HG03469 (cell line): ENCODE results near the gene KLHL6.
"Not testable (repeated sequence)": the region's sequence is repeated elsewhere in the genome, so short reads cannot be mapped to it uniquely, and the experiment has no call there.

Source experiments
- ATAC-seq: cut with Tn5 transposase; IDR thresholded peaks from one replicate; pipeline ENCODE4 v1.9.1; 2021; ENCODE audit warnings: mild to moderate bottlenecking, moderate library complexity, moderate number of reproducible peaks; ENCODE audit not compliant: unreplicated experiment

The KLHL6 gene

DNA sequence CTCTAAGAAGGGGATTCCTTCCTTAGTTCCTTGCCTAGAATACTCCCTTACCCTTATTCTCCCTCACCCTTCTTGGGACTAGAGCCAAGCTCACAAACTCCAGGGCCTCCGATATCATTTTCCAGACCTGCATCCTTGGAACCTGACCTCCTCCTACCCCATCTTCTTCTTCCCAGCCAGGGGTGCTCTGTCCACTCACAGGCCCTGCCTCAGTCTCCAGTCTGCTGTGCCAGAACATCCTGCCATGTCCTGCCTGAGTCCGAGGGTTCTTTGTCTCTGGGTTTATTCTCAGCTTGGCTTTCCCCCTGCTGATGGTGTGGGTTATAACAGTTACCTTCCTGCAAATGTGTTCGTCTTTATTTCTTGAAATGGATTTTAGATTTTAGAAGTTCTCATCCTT lies 67.2 kb downstream of the KLHL6 start:
- no peak for ATAC-seq

- no peak for ATAC-seq
Measured at GRCh38 chr3:183487896-183488295, 67.6 kb downstream of the KLHL6 start.

DNA sequence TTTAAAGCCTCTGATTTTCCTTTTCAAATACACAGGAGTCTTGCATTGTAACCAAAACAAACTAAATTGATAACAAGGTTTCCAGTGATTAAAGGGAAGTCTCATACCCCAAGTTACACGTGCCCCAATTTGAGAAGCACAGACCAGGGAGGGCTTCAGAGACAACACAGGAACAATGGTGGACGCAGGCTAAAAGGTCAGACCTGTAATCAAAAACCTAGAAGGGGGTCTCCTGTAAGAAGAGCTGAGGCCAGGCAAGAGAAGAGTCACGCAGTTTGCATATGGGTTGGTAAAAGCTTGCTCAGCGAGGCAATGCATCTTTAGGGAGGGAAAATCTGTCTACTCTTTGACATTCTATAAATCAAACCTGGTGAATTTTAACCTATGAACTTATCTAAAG lies 68.5 kb downstream of the KLHL6 start:
- no peak for ATAC-seq

- ATAC-seq, result no peak
Measured at GRCh38 chr3:183486472-183486871, 69.0 kb downstream of the KLHL6 start.

GRCh38 chr3:183485585-183485984 lies 69.9 kb downstream of the KLHL6 start:
- no peak for ATAC-seq

- ATAC-seq, result no peak
Measured at GRCh38 chr3:183485093-183485492, 70.4 kb downstream of the KLHL6 start.

GRCh38 chr3:183484431-183485075 lies 71.0 kb downstream of the KLHL6 start:
- no peak for ATAC-seq

DNA sequence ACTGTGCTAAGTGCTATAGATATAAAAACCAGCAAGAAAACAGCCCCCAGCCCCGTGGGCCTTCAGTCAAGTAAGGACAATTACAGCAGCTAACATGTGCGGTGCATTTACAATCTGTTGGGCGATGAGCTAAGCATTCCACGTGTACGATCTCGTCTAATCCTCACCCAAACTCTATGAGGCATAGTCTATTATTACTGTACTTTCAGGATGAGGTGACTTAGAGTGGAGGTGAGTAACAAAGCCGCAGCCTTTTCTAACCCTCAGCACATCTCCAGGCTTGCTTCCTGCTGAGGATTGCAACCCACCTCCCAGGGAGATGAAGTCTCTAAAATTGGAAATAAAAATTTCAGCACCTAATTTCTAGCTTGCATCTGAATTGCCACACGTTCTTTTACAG lies 73.9 kb downstream of the KLHL6 start:
- no peak for ATAC-seq

DNA sequence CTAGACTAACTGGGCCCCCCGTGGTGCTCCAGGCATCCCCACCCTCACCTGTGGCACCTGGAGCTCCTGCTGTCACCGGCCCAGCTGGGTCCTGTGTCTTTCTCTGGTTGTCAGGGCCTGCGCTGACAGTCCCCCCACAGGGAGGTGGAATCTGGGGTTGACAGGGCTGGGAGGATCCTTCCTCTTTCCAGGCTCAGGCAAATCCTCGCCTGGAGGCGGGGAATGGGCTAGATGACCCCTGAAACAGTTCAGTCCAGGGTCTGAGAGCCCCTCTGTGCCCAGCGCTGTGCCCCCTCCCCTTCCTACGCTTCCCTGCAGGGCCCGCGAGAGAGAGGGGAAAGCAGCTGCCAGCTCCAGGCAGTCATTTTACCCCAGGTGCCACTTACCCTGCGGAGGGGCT lies 77.0 kb downstream of the KLHL6 start:
- no peak for ATAC-seq

- no peak for ATAC-seq
Measured at GRCh38 chr3:183477801-183478456, 77.6 kb downstream of the KLHL6 start.

DNA sequence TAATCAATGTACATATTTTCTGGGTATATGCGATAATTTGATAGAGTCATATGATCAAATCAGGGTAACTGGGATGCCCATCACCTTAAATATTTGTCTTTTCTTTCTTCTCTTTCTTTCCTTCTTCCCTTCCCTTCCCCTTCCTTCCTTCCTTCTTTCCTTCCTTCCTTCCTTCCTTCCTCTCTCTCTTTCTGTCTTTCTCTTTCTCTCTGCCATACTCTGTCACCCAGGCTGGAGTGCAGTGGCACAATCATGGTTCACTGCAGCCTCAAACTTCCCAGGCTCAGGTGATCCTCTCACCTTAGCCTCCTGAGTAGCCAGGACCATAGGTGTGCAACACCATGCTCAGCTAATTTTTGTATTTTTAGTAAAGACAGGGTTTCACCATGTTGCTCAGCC lies 79.7 kb downstream of the KLHL6 start:
- not testable (repeated sequence) for ATAC-seq

- no peak for ATAC-seq
Measured at GRCh38 chr3:183475016-183475763, 80.3 kb downstream of the KLHL6 start.

DNA sequence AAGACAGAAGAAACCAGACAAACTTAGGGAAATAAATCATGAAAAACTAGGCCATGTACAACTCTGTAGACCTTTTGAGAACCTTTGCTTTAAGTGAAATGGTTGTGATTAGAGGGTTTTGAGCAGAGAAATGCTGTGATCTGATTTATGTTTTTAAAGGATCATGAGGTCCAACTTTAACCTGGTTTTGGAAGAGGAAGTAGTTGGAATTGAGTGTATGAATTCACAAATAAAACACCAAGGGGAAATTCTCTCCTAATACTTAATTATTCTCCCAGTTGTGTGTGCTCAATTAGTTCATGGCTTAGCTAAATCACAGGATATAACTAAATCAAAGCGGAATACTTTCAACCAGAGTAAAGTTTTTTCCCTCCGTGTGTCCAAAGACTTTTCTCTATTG lies 81.5 kb downstream of the KLHL6 start:
- ATAC-seq, result no peak

- ATAC-seq, result no peak
Measured at GRCh38 chr3:183472155-183472554, 83.4 kb downstream of the KLHL6 start.

GRCh38 chr3:183468424-183468823 lies 87.1 kb downstream of the KLHL6 start:
- no peak for ATAC-seq

DNA sequence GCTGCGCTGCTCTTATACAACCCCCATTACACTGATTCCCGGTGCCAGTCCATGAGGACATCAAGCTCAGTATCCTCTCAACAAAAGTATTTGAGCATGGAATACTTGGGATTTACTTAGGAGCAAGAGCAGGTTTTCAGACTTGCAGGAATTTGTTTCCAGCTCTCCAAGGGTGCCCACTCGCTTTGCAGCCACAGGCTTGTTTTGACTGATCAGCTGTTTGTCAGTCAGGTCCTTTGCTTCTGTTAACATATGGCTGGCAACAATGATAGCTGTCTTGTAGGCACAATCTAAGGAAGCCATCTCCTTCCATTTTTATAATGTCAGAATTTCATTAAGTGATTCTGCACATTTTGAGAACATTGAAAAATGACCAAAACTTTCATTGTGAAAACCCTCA lies 88.9 kb downstream of the KLHL6 start:
- ATAC-seq, result no peak

GRCh38 chr3:183465710-183466109 lies 89.8 kb downstream of the KLHL6 start:
- not testable (repeated sequence) for ATAC-seq

DNA sequence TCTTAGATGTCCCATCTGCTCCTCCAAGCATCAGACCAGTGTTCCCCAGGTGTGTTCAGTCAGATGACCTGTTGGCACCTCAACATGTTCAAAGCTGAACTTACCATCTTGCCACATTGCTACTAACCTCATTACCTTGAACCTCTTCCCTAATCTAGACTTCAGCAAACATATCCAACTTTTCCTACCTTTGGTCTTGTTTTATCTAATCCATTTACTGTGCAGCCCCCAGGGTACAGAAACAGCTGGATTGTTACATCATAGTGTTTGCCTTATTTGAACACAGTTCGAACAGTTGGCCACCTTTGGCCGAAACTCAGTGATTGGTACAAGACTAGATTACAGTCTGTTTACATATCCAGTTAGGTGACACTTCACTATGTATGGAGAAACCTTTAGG lies 91.0 kb downstream of the KLHL6 start:
- no peak for ATAC-seq

DNA sequence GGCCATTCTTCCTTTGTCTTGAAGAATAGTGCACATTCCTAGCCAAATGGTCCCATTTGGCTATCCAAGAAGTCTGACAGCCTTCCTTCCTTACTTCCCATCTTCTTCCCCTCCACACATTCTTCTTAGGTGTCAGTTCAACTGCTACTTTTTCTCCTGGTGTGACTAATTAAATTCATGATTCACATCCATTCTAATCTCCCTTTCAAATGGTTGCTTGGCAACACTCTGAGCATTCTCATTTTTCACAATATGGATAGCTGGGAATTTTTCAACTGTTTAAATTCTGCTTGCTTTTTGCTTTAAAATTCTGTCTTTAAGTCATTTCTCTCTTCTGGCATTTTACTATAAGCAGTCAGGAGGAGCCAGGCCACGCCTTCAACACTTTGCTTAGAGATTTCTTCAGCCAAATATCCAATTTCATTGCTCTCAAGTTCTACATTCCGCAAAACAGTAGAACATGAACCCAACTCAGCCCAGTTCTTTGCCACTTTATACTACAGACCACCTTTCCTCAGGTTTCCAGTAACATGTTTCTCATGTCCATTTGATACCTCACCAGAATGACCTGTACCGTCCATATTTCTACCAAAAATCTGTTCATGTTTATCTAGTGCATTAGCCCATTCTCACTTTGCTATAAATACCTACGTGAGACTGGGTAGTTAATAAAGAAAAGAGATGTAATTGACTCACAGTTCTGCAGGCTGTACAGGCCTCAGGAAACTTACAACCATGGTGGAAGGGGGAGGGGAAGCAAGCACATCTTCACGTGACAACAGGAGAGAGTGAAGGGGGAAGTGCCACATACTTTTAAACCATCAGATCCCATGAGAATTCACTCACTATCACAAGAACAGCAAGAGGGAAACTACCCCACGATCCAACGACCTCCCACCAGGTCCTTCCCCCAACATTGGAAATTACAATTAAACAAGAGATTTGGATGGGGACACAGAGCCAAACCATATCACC lies 95.1 kb downstream of the KLHL6 start:
- no peak for ATAC-seq

- ATAC-seq, result no peak
Measured at GRCh38 chr3:183455089-183455488, 100.4 kb downstream of the KLHL6 start.

- ATAC-seq, result no peak
Measured at GRCh38 chr3:183454064-183454463, 101.4 kb downstream of the KLHL6 start.
